CMK (cell line): ENCODE data around the gene SMAD6.
"Not testable (repeated sequence)": the region's sequence is repeated elsewhere in the genome, so short reads cannot be mapped to it uniquely, and the experiment has no call there.

ENCODE experiments used
- DNase-seq: peaks from one replicate; pipeline ENCODE4 v3.0.0-alpha.2; 2010; ENCODE audit warnings: low read depth

Gene SMAD6

GRCh38 chr15:66825139-66825538 lies 123.1 kb downstream of the SMAD6 start:
- DNase-seq, result no peak

- no peak for DNase-seq
Observed at GRCh38 chr15:66825731-66826130, 123.7 kb downstream of the SMAD6 start.

GRCh38 chr15:66826507-66826906 lies 124.5 kb downstream of the SMAD6 start:
- DNase-seq, result no peak

- no peak for DNase-seq
Observed at GRCh38 chr15:66827039-66827697, 125.1 kb downstream of the SMAD6 start.

- no peak for DNase-seq
Observed at GRCh38 chr15:66827698-66828055, 125.6 kb downstream of the SMAD6 start.

GRCh38 chr15:66828817-66829541 lies 126.9 kb downstream of the SMAD6 start:
- not testable (repeated sequence) for DNase-seq

GRCh38 chr15:66829551-66830121 lies 127.6 kb downstream of the SMAD6 start:
- DNase-seq, result no peak

- no peak for DNase-seq
Observed at GRCh38 chr15:66830358-66830757, 128.3 kb downstream of the SMAD6 start.

GRCh38 chr15:66830823-66831222 lies 128.8 kb downstream of the SMAD6 start:
- no peak for DNase-seq

GRCh38 chr15:66831289-66831688 lies 129.3 kb downstream of the SMAD6 start:
- no peak for DNase-seq

- no peak for DNase-seq
Observed at GRCh38 chr15:66831801-66832390, 129.9 kb downstream of the SMAD6 start.
